CD4-positive, alpha-beta T cell treated with Interleukin-15 for 4 hours (primary cell): ENCODE measurements around the gene DTX3L.

Experiments used
- DNase-seq: peaks from one replicate; pipeline ENCODE4 v3.0.0-alpha.2; 2020; ENCODE audit warnings: low spot score

The DTX3L gene

GRCh38 chr3:122606330-122606729 lies 42.2 kb downstream of the DTX3L start:
- DNase-seq: no peak

GRCh38 chr3:122608916-122609315 lies 44.8 kb downstream of the DTX3L start:
- no peak for DNase-seq

DNA sequence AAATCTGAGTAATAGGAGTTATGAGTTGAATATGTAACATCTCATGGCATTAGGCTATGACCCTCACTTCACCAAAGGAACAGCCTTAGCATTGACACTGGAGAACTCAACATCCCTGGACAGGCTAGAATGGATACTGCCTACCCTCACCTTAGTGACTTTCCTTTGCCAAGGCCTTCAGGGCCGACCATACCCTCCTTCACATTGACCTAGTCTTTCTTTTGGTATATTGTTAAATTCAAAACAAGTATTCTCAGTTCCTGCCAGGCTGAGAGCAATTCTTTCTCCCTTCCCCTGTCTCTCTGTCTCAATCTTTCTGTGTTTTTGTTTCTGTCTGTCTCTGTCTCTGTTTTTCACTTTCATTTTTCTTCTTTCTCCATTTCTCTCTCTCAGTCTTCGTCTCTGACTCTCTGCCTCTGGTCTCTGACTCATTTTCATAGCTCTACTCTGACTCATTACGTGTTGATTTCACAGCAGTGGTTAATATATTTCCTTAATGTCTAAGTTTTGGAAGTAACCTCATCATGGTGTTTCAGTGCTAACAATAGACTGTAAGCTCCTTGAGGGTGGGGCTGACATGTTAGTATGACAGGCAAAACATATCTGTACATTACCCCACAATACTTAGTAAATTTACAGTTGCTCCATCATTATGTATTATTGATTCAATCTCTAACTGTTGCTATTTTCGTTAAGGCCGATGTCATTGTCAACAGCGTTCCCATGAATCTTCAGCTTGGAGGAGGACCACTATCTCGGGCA lies 45.8 kb downstream of the DTX3L start:
- peak; percentile 58 for DNase-seq

DNA sequence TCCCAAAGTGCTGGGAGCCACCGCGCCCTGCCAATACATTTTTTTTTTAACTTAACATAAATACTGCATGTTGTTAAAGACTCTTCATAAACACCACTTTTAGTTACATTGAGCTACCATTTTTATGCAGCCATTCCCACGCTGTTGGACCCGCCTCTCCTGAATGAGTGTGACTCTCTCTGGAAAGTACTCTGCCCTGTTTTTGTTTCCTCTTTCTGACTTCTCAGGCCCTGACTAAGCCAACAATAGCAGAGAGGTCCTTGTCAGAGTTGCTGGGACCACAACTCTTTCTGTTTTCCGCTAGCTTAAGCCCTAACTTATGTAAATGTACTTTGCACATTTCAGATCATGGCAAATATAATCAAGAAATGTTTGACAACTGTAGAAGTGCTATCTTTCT lies 48.6 kb downstream of the DTX3L start:
- DNase-seq: no peak

DNA sequence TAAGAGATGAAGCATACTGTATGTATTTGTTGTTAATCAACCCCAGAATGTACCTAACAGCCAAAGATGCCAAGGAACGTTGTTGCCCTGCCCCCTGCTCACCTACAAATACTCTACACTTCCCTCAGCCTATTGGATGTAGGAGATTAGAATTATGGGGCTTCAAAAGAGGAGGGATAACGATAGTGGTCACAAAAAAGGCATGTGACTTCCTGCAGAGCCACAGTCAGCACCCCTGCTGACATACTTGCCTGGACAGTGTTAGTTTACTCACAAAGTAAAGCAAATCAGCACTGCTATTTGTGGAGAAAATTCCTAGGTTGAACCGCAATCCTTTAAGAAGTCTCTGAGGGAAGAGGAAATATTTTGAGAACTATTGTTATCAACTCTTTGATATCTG lies 51.2 kb downstream of the DTX3L start:
- no peak for DNase-seq

GRCh38 chr3:122618614-122619013 lies 54.5 kb downstream of the DTX3L start:
- DNase-seq: no peak

DNA sequence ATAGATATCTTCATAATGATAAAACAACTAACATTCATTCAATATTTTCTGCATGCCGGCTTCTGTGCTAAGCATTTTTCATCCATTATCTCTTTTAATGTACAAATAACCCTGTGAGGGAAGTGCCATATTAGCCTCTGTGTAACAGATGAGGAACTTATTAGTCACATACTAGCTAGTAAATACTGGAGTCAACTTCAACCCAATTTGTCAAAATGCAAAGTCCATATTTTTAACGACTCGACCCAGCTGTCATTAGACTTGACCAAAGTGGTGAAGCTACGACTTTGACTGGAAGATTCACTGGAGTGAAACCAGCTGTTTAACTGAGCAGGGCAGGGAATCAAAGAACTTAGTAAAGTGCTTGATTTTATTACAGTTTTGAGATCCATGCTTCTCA lies 54.9 kb downstream of the DTX3L start:
- no peak for DNase-seq

DNA sequence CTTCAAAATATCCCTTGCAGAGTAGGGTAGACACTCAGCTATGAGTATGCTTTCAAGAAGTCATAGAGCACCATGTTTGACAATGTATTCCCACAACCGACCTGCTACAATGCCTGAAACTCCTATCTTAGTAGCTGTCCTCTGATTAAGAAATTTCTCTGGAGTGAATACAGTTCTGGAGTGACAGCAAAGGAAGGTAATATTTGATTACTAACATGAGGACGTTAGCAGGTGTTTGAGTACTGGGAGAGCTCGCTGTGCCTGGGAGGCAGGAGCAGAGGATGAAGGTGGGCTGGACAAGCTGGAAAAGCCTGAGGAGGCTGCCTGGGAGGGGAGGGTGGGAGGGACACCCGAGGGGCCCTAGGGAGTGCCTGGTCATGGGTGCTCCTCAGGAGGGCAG lies 56.3 kb downstream of the DTX3L start:
- no peak for DNase-seq

DNA sequence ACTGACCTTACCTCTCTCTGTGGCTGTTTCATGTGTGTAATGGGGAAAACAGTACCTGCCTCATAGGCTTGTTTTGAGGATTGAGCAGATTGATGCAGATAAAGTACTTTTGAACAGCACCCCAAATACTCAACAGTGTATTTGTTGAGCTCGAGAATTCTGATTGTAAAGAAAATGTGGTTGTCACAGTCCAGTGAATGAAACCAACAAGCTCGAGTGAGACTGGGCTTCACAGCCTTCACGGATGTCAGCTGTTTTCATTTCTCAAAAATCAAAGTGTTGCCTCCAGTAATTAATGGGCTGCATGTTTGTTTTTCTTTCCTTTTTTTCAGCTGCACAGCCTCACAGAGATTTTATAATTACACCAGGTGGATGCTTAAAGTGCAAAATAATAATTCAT lies 57.0 kb downstream of the DTX3L start:
- DNase-seq: no peak

DNA sequence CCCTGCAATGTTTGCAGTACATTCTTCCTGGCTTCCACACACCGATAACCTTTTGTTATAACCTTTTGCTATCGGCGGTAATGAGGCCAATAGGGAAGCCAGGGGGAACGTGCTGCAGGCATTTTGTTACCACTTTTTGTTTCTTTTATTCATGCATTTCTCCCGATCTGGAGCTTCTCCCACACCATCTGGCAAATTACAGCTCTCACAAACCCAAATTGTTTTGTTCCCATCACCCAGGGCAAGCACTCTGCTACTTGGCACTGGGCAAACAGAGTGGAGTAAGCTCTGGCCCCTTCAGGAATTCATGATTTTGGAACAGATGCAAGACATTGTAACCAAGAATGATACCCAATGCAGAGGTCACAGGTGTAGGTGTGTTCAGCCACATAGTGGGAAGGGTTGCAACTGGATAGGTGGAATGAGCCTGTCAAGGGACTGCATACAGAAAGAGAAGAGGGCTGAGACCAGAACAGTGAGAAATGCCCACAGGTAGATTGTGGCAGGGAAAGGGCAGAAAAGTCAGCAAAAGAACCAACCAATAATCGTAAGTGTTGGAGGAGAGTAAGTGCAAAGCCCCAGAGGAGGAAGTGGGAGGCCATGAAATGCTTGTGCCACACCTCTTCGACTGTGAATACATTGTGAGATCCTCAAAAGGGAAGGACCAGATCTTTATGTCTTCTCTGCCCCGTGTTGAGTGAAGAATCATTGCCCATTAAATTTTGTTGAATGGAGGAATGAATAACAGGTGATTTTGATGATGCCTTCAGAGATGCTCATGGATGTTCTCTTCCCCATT lies 59.1 kb downstream of the DTX3L start:
- DNase-seq: no peak
